ENCODE data around the gene PXYLP1.

GRCh38 chr3:141248064-141248463, 16.4 kb downstream of the PXYLP1 start:
- TF ChIP-seq CTCF (IDR thresholded peaks at IDR 0.05) (no peak), EZH2 (IDR thresholded peaks at IDR 0.05) (no peak), EZH2phosphoT487 (IDR thresholded peaks at IDR 0.05) (no peak)
